ENCODE results near the gene PYROXD2.

Gene PYROXD2

GRCh38 chr10:98382691-98383101 is 32.3 kb downstream of the PYROXD2 start:
- no peak overlapping the region for H3K4me3 ChIP-seq (ENCODE audit: low read length)
- TF ChIP-seq, protein P1, sequence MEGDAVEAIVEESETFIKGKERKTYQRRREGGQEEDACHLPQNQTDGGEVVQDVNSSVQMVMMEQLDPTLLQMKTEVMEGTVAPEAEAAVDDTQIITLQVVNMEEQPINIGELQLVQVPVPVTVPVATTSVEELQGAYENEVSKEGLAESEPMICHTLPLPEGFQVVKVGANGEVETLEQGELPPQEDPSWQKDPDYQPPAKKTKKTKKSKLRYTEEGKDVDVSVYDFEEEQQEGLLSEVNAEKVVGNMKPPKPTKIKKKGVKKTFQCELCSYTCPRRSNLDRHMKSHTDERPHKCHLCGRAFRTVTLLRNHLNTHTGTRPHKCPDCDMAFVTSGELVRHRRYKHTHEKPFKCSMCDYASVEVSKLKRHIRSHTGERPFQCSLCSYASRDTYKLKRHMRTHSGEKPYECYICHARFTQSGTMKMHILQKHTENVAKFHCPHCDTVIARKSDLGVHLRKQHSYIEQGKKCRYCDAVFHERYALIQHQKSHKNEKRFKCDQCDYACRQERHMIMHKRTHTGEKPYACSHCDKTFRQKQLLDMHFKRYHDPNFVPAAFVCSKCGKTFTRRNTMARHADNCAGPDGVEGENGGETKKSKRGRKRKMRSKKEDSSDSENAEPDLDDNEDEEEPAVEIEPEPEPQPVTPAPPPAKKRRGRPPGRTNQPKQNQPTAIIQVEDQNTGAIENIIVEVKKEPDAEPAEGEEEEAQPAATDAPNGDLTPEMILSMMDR (conservative IDR thresholded peaks at IDR 0.05; ENCODE audit: low read length) = no peak
- no peak for DNase-seq (ENCODE audit: low read depth)

DNA sequence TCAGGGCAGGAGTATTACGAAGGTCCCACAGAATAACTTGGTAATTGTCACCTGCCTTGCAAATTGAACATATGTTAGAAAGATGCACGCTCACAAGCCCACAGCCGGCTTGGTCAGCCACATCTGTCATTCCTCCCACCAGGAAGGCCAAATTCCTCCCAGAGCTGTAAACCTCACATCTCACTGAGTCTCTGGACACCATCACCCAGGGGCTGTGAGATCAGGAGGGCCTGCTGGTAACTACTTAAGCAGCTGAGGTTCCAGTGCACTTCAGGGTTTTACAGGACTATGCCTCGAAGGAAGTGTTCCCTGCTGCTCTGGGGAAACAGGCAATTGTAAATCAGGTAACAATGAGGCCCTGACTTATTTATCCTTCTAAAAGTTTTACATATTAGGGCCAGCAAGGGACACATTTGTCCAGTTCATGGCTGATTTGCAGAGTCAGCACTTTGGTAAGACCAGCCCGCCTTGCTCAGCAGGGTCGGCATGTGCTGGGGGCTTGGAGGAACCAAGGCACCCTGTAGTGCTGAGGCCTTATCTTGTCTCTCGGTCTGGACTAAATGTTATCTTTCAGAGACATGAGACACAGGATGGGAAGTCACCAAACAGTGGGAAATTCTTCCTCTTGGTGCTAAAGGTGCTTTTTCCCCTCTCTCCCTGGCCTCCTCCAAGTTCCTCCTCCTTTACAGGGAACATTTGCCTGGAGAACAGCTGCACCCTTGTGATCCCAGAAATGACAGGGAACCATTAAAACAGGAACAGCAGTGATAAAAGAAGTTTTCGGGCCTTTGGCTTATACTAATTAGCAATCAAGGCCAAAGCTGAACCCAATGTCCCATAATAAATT is 34.3 kb downstream of the PYROXD2 start:
- no peak for DNase-seq (ENCODE audit: low read depth)
- no peak overlapping the region for H3K4me3 ChIP-seq (ENCODE audit: low read length)
- TF ChIP-seq, protein P1 (conservative IDR thresholded peaks at IDR 0.05; ENCODE audit: low read length) = no peak

DNA sequence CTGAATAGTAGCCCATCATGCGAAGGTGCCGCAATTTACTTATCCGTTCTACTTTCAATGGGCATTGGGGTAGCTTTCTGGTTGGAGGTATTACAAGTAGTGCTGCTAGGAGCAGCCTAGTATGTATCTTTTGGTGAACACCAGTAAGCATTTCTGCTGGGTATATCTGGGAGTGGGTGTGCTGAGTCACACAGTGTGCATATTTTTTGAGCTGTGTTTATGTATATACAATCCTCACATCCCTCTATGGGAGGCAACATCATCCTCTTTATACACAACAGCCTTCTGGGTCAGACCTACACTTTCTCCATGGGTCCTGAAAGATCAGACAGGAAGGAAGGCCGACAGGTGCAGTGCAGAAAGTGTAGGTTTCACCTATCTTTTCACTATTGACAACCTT is 36.3 kb downstream of the PYROXD2 start:
- no peak for DNase-seq (ENCODE audit: low read depth)

GRCh38 chr10:98377536-98377935 is 37.4 kb downstream of the PYROXD2 start:
- DNase-seq (ENCODE audit: low read depth) = no peak
- no peak overlapping the region for H3K4me3 ChIP-seq (ENCODE audit: low read length)
- TF ChIP-seq, protein P1 (conservative IDR thresholded peaks at IDR 0.05; ENCODE audit: low read length) = no peak

More for the DNA sequence above, 36.3 kb downstream of the PYROXD2 start:
- TF ChIP-seq, protein P1 (conservative IDR thresholded peaks at IDR 0.05; ENCODE audit: low read length) = no peak
- no peak overlapping the region for H3K4me3 ChIP-seq (ENCODE audit: low read length)

DNA sequence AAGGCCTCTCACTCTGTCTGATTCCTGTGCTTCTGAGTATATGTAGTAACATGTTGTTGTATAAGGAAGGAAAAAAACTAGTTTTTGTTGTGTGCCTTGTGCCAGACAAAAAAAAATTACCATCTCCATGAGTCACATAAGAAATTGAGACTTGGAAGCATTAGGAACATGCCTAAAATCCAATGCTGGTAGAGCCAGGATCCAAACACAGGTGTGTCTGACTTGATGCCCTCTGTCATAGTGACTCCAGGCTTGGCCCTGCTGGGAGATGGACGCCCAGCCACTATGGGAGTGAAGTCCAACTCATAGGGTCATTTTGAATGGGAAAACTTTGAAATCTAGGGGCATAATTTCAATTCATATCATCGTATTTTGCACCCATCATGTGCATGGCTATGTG is 38.0 kb downstream of the PYROXD2 start:
- TF ChIP-seq, protein P1 (conservative IDR thresholded peaks at IDR 0.05; ENCODE audit: low read length) = no peak
- H3K4me3 ChIP-seq (ENCODE audit: low read length) = no peak overlapping the region
- DNase-seq (ENCODE audit: low read depth) = no peak

GRCh38 chr10:98376485-98376884 is 38.5 kb downstream of the PYROXD2 start:
- DNase-seq (ENCODE audit: low read depth) = no peak
- no peak overlapping the region for H3K4me3 ChIP-seq (ENCODE audit: low read length)
- TF ChIP-seq, protein P1 (conservative IDR thresholded peaks at IDR 0.05; ENCODE audit: low read length) = no peak

Data from AG10803 (cell line).